ENCODE measurements around the gene MPC1.
"Not testable (repeated sequence)": the region's sequence is repeated elsewhere in the genome, so short reads cannot be mapped to it uniquely, and the experiment has no call there.

- not testable (repeated sequence) for TF ChIP-seq CTCF (IDR thresholded peaks at IDR 0.05; ENCODE audit: low read length); EZH2 (IDR thresholded peaks at IDR 0.05; ENCODE audit: borderline replicate concordance, low read length)
These were observed 37.1 kb downstream of the MPC1 start for GRCh38 chr6:166345672-166346071.

All from OCI-LY1 (cell line).